GM12873 (cell line): ENCODE measurements around the gene NRN1.

Source experiments
- TF ChIP-seq, protein P1 (sequence below): IDR thresholded peaks from 2 replicates; pipeline ENCODE4 v1.5.1; 2012; ENCODE audit warnings: low read depth, mild to moderate bottlenecking, moderate library complexity, low read length, control low read depth; ENCODE audit not compliant: insufficient read depth; ENCODE audit errors: missing control alignments

Gene NRN1

DNA sequence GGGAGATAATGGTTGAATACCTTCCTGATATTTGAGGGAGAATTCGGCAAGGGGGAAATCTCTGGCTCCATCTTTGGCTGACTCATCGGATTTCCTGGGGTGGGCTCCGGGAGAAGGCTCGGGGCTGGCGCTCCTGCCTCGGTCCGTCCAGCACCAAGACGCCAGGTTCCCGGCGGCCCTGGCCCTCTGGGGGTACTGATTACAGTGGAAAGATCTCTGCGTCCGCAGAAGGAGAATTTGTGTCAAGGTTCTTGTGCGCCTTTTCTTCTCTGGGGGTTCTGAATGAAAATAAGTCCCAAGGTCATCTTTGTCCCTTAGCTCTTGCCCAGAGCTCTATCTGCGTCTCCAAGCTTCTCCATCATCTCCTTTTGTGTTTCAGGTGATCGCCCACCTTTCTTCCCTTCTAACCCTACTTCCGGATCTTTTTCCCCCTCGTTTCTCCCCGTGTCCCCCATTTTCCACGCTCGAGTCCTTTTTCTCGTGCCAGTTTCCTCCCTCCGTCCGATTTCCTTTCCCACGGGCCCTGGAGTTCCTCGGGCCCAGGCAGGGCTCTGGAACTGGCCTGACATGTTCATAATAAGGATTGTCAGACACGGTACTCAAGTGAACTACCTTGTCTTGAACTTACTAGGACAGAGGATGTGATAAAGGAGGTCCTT is 11.6 kb downstream of the NRN1 start:
- TF ChIP-seq, protein P1, sequence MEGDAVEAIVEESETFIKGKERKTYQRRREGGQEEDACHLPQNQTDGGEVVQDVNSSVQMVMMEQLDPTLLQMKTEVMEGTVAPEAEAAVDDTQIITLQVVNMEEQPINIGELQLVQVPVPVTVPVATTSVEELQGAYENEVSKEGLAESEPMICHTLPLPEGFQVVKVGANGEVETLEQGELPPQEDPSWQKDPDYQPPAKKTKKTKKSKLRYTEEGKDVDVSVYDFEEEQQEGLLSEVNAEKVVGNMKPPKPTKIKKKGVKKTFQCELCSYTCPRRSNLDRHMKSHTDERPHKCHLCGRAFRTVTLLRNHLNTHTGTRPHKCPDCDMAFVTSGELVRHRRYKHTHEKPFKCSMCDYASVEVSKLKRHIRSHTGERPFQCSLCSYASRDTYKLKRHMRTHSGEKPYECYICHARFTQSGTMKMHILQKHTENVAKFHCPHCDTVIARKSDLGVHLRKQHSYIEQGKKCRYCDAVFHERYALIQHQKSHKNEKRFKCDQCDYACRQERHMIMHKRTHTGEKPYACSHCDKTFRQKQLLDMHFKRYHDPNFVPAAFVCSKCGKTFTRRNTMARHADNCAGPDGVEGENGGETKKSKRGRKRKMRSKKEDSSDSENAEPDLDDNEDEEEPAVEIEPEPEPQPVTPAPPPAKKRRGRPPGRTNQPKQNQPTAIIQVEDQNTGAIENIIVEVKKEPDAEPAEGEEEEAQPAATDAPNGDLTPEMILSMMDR: no peak

DNA sequence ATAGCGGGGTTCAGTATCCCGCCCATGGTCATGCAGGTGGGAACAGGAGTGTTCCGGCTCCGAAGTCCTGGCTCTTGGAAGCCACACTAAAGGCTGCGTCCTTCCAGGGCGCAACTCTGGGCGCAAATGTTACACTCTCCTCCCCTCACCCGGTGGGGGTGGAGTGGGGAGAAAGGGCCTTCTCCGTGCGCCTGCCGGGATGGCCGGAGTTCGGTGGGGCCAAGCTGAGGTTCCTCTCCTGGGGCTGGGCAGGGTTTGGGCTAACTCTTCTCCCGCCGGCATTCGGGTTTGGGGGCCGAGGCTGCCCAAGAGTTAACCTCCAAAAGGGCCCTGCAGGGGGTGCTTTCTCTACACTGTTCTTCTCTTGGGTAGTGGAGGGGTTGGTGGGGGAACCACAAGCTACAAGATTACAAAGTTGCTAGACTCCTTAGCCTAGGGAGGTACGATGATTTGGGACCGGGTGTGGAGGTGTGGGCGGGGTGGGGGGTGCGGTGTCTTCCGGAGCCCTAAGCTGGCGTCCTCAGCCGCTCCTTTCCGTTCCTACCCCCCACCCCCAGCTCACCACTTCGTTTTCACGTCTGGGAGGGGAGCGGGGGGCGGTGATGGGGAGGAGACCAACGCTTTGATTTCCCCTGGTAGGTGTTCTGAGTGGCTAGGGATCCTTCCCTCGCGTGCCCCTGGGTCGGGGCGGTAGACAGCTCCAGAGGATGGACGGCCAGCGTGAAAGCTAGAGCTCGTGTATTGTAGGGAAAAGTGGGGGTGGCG is 12.3 kb downstream of the NRN1 start:
- TF ChIP-seq, protein P1: peak; percentile 4

DNA sequence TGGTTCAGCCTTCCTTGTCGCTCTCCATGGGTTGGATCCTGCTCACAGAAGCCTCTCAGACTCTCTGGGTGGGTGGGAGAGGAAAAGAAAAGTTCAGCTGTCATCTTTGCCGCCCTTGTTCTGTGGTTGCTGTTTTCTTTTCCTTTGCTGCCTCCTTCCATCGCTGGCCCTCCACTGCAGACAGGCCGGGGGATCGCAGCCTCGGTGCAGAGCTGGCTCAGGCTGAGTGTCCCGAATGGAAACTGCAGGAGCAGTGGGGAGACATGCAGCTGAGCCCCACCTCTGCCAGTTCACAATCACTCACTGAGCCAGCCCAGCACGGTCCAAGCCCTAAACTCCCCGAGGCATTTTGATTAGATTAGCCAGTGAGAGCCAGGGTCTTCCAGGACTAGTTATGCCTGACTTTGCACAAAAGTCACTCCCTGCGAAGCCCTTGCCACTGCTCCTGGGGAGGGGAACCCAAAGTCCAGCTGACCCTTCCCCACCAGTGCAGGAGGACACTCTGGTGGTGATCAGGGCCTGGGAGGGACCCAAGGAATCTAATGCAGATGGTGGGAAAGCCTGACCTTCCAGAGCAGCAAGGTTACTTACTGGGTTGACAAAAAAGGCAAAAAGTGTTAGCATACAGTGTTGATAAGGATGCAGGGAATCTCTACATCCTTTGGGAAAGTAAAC is 14.0 kb downstream of the NRN1 start:
- TF ChIP-seq, protein P1: no peak

DNA sequence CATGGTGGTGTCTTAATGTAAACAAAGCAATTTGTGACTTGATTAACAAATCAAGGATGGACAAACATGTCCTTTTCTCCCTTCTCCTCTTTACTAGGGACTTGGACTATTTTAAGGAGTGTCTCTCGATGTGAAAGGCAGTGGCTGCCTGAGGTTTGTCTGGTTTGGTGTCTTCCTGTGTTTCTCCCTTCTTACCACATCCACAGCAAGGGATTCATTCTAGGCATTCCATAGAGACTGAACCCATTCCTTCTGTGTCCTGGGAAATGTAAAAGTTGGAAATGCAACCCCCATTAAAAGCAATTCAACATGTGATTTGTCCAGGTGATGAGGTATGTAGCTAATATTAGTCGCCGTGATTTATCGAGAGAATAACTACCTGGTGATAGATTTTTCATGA is 15.9 kb downstream of the NRN1 start:
- TF ChIP-seq, protein P1: no peak

DNA sequence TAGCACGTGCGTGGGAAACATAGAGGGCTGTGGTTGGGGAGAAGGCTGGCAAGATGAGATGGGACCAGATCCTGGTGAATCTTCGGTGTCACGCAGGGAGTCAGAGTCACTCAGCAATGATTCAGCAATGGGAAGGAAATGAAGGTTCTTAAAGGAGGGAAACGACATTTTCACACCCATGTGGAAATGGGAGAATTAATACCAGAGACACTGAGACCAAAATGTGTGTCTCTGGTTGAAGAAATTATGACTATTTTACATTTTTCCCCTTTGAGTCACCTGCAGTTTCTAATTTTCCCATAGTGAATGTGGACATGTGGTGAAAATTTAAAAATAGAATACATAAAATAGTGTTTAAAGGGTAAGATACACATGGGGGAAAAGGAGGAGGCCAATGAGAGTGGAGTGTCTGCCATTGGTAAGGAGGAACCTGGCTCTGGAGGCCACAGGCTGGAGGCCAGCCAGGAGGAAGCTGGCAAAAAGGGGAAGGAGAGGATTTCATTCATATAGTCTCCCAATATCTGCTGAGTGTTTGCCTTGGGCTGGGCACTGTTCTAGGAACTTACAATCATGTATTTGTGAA is 17.5 kb downstream of the NRN1 start:
- TF ChIP-seq, protein P1: no peak

DNA sequence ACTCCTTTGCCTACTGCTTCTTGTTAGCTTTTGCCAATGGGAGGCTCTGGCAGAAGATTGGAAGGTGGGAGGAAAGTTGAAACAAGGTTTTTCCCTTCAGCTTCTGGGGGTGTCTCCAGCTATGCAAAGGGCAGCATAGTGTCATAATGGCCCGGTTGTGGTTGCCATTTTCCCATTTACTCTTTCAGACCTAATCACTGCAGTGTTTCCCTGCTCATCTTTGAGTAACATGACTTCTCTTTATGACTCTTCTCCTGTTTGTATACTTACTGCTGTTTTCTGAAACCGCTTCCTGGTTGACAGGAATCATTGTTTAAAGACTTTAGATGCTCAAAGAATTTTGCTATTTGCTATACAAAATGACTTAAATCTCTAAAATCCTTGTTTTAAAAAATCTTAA is 19.9 kb downstream of the NRN1 start:
- TF ChIP-seq, protein P1: no peak
